ENCODE measurements around the gene PHLPP1. TPM values are rescaled to one million over a fixed set of nuclear protein-coding genes. Genes with fewer than 3 reads are reported as not detected.
A peak's percentile ranks its signal among the peaks of the same experiment; 100 is the strongest.
"Not testable (repeated sequence)": the region's sequence is repeated elsewhere in the genome, so short reads cannot be mapped to it uniquely, and the experiment has no call there.

PHLPP1 gene
- total RNA-seq, 1 experiment from 2014 or later = 7.9 TPM

DNA sequence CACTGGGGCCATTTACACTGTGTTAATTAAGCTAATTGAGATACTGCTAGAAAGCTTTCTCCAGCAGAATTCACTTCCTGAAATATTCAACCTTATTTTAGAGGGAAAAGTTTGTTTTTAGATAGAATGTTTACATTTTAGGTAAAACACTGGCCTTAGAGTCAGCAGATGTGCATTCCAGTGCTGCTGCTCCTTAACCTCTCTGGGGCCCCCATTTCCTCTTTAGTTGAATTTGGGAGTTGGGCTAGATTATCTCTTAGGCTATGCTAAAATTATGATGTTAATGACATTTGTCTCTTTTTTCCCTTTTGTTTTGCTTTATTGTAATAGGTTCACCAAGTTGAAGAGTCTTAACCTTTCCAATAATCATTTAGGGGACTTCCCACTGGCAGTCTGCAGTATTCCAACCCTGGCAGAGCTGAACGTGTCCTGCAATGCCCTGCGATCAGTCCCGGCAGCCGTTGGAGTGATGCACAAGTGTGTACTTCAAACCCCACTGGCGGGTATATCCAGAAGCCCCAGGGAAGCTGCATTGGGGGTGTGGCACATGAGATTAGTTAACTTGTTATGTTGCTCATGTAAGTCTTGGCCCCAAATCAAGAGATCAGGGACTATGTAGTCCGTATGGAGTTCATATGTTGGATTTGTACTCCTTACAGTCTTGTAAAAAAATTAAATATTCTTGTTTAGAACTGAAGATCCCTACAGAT lies 179.5 kb downstream of the PHLPP1 start:
- DNase-seq (ENCODE audit: low spot score) = no peak

DNA sequence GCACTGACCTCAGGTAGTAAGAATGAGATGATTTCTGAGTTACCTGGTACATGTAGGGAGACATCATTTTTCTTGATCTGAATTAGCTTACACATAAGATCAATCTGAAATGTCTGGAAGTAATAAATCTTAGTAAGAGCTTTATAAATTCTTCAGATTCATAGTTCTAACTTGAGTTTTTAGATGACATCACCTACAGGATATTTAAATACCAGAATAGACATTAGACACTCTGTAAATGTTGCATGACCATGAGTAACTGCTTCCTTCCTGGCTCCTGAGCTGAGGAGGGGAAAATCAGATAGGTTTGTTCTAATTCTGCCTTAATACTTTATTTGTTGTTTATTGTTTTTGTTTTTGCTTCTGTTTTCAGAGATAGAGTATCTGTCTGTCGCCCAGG lies 181.8 kb downstream of the PHLPP1 start:
- DNase-seq (ENCODE audit: low spot score) = peak; percentile 29

DNA sequence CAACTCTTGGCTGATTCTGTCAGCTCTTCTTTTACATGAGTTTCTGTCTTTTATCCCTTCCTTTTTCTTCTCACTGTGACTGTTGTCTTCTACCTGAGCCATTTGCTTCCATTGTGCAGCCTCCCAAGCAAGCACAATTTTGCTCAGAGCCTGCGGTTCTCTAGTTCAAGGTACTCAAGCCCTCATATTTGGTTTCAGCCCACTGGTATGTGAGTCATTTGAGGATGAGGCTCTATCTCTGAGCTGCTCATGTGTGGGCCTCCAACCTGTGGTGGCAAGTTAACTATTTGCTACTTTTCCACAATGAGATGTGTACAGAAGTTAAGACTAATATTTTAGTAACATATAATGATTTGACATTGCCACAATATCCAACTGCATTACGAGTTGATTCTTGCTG lies 183.0 kb downstream of the PHLPP1 start:
- no peak for DNase-seq (ENCODE audit: low spot score)

DNA sequence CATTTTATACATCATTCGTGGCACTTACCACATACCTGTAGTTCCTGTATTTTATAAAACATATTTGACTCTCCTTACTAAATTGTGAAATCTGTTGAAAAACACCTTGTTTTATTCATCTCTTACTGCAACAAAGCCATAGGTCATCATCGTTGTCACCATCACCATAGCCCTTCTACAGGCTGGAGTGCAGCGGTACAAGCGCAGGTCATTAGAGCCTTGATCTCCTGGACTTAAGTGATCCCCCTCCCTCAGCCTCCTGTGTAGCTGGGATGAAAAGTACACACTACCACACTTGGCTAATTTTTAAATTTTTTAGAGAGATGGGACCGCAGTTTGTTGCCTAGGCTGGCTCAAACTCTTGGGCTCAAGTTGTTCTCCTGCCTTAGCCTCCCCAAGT lies 184.2 kb downstream of the PHLPP1 start:
- no peak for DNase-seq (ENCODE audit: low spot score)

DNA sequence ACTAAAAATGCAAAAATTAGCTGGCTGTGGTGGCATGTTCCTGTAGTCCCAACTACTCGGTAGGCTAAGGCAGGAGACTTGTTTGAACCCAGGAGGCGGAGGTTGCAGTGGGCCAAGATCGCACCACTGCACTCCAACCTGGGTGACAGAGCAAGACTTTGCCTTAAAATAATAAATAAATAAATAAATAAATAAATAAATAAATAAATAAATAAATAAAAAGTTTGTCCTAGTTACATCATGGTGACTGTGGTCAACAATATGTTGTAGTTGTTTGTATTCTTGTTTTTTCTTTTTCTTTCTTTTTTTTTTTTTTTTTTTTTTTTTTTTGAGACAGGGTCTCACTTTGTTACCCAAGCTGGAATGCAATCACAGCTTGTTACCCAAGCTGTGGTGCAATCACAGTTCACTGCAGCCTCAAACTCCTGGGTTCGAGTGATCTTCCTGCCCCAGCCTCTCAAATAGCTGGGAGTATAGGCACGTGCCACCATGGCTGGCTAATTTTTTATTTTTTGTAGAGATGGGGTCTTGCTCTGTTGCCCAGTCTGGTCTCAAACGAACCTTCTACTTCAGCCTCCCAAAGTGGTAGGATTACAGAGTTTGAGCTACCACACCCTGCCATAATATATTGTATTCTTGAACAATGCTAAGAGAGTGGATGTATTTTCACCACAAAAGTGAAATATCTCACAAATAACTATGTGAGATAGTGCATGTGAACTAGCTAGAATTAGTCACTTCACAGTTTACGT lies 185.0 kb downstream of the PHLPP1 start:
- DNase-seq (ENCODE audit: low spot score) = no peak

DNA sequence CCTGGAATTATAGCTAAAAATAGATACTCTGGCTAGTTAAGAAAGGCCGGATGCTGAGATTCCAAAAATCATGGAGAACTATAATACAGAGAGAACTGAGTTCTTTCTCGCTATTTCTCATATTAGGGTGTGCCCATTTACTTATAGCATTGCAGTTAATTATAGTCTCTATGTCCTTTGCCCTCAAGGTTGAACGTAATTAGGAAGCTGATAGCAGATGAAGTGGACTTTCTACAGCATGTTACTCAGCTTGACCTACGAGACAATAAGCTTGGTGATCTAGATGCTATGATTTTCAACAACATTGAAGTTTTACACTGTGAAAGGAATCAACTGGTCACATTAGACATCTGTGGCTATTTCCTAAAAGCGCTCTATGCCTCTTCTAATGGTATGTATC lies 187.4 kb downstream of the PHLPP1 start:
- no peak for DNase-seq (ENCODE audit: low spot score)

DNA sequence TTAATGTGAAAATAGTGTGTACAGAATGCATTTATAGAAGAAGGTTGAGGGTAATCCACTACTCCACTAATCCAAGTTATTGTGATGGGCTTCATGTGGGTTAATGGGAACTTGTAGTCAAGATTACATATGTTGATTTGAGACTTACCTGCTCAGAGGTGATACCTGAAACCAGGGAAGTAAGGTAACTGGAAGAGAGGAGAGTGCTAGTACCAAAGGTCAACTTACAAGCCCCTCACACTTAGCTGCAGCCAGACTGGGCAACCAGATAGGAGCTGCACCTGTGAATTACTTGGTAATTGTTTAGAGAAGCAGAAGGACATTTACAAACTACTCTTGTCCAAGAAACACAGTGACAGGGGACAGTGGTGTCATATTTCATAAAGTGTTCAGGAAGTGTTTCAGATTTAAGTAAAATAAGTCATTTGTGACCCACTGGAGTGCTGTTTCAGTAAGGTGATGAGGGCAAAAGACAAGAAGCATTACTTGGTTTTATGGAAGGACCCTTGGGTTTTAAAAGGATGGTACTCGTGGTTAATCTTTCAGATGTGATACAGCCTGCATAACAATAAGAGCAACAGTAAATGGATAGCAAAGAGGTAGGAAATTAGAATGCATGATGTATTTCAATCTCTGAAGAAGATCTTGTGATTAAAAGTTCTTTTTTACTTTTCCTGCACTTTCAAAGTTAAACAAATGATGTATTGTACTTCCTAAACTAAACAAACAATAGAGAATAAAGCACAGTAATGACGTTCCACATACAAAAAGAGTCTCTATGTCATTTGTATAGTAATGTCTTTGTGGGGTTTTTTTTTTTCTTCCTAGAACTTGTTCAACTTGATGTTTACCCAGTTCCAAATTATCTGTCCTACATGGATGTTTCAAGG lies 189.3 kb downstream of the PHLPP1 start:
- DNase-seq (ENCODE audit: low spot score) = no peak

DNA sequence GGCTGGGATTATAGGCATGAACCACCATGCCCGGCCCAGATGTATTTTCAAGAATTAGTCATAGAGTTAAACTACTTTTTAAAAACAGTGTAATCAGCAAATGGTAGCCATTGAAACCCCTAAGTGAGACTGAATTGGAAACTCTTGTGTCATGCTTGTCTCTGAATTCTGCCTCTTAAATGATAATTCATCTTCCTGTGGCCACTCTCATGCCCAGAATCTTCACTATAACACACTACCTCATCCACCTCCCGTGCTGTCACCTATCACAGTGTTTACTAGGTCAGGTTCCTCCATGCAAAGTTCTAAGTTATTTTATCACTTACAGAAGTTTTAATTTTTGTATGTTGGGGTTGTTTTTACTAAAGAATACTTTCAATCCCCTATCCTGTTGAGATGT lies 197.5 kb downstream of the PHLPP1 start:
- no peak for DNase-seq (ENCODE audit: low spot score)

DNA sequence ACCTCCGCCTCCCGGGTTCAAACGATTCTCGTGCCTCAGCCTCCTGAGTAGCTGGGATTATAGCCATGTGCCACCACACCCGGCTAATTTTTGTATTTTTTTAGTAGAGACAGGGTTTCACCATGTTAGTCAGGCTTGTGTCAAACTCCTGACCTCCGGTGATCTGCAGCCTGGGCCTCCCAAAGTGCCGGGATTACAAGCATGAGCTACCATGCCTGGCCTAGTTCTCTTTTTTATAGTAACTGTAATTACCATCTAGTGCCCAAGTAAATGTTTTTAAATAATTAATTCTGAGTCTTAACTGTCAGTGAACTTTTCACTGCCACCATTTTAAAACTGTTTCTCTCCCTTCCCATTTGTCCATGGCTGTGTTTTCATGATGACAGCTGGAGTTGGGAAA lies 198.5 kb downstream of the PHLPP1 start:
- DNase-seq (ENCODE audit: low spot score) = not testable (repeated sequence)

DNA sequence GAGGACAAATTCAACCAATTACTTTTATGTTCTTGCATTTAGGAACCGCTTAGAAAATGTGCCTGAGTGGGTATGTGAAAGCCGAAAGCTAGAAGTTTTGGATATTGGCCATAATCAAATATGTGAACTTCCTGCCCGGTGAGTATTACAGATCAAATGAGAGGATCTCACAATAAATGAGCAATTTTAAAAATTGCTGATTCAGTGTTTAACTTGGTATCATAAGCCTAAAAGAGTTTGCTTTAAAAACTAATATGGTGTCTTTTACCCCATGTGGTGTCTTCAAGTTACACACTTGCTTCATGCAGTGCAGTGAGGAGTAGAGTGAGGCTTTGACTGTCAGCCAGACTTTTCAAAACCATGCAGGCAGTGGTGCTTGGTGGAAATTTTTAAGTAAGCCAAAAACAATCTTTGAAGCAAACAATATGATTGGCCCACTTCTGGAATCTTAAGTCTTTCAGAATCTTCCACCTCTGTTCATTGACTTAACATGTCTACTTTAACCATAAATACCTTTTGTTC lies 199.6 kb downstream of the PHLPP1 start:
- no peak for DNase-seq (ENCODE audit: low spot score)

DNA sequence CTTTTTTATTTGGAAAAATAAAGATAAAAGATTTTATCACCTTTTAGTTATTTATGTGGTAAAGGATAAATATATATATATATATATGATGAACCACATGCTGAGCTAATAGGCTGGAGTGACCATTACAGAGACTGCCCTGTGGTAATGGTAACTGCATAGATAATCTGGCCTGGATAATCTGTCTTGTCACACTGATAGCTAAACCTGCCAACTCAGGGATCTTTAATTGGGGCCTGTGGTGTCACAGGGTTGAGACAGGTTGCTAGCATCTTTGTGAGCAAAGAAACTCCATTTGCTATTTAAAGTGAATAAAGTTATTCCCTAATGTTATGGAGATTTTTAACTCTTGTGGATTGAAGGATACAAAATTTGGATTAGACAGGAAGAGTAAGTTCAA lies 203.0 kb downstream of the PHLPP1 start:
- DNase-seq (ENCODE audit: low spot score) = no peak

DNA sequence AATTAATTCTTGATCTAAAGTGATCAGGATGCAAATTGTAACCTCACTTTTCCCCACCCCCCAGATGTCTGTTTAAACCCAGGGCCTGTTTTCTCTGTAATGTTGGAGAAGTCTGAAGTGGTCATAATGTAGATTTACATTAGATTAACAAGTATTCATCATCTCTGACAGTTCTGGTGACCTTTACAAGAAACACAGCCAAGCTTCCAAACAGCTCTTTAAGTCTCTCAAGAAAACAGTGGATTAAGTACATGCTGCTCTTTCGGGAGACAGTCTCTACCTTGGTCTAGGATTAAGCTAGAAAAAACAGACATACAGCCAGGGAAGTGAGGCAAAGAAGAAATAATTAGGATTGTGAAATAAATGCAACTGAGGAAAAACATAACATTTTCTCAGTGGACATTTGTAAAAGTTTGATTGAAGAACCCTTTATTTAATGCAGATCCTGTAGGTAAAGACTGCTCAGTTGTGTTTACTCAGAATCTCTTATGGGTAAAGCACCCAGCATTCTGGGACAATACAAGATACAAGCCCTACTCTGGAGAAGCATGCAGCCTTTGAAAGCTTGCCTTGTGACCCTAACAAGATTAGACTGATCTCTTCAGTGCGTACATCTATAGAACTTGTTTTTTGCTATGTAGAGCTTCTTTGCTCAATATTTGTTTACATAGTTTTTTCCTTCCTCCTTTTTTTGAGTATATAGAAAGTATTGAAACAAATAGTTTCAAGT lies 203.9 kb downstream of the PHLPP1 start:
- no peak for DNase-seq (ENCODE audit: low spot score)

DNA sequence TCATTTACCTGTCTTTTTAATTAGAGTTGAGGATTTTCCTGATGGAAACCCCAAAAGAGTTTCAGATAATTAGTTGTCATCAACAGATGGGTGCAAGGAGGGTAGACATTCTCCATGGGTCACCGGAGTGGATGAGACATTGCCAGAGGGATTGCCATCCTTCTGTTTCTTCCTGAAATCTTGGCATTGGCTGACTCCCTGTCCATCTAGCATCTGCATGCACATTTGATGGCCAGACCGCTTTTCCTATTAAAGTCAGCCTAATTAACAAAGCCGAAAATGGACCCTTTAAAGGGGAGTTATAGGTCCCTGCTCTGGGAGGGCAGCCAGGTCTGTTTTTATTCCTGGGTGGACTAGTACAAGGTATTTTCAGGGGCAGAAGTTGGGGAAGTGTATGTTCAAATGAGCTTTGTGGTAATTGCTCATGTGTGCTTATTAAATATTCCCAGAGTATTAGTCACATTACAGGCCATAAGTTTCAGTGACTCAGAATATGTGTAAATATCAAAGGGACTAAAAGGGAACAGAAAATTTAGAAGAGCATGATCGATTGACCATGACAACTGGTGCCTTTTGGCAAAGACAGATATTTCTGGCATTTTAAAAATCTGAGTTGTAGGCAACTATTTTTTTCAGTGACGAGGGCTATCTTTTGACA lies 209.8 kb downstream of the PHLPP1 start:
- DNase-seq (ENCODE audit: low spot score) = peak; percentile 2

DNA sequence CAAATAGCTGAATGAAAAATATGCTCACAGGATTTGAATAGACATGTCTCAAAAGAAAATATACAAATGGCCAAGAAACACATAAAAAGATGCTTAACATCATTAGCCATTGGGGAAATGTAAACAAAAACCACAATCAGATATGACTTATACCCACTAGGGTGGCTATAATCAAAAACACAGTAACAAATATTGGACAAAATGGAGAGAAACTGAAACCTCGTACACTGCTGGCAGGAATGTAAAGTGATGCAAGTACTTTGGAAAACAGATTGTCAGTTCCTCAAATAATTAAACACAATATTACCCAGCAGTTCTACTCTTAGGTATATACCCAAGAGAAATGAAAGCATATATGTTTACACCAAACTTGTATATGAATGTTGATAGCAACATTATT lies 213.0 kb downstream of the PHLPP1 start:
- no peak for DNase-seq (ENCODE audit: low spot score)

DNA sequence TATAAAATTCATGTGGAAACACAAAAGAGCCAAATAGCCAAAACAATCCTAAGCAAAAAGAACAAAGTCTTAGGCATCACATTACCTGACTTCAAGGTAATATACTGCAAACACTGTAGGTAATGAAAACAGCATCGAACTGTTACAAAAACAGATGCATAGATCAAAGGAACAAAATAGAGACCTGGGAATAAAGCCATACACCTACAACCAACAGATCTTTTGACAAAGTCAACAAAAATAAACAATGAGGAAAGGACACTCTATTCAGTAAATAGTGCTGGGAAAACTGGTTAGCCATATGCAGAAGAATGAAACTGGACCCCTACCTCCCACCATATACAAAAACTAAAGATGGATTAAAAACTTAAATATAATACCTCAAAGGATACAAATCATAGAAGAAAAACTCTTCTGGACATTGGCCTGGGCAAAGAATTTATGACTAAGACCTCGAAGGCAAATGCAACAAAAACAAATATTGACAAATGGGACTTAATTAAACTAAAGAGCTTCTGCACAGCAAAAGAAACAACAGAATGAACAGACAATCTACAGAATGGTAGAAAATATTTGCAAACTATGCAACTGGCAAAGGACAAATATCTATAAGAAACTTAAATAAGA lies 218.0 kb downstream of the PHLPP1 start:
- no peak for DNase-seq (ENCODE audit: low spot score)

DNA sequence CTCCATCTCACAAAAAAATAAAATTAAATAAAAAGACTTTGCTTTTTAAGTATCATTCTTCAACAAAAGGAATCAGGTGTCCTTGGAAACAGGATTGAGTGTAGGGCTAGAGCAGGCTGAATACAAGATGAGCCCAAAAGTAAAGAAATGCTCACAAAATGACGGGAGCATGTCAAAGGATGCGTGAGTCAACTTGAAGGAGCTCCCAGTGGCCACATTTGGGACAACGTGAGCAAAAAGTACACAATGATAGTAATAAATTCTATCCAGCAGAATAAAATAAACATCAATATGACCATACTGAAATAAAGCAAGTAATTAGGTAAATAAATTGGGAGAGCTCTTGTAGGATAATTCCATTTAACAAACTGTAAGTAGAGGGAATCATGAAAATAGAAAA lies 220.7 kb downstream of the PHLPP1 start:
- DNase-seq (ENCODE audit: low spot score) = no peak

DNA sequence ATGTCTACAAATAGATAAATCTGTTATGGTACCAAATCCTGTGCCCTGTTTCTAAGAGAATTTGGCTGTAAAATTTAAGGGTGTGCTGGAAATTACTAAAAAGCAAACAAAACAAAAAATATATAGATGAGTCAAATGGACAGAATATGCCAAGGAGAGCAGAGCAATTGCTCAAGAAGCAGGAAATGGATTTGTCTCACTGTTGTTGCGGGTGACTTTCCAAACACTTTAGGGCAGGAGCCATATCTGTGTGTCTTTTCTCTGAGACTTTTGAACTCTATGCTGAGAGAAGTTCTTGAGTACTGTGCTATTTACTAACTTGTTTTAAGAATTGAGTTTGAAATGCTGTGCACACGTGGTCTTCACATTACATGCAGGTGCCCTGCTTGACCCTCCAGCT lies 221.7 kb downstream of the PHLPP1 start:
- DNase-seq (ENCODE audit: low spot score) = no peak

DNA sequence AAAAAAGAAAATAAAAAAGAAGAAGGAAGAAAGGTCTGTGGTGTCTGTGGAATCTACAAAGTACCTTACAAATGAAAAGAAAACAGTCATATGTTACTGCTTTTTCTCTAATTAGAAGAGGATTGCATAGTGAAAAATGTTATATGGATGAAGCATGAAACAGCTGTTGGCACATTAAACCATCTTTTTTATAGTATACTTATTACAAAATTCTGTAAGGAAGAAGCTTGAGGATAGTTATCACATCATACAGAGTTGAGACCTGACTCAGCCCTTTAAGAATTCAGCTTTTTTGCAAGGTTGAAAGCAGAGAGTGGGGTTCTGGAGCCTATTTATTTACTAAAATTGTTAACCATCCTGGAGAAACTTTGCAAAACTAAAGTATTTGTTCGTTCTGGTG lies 222.7 kb downstream of the PHLPP1 start:
- DNase-seq (ENCODE audit: low spot score) = no peak

DNA sequence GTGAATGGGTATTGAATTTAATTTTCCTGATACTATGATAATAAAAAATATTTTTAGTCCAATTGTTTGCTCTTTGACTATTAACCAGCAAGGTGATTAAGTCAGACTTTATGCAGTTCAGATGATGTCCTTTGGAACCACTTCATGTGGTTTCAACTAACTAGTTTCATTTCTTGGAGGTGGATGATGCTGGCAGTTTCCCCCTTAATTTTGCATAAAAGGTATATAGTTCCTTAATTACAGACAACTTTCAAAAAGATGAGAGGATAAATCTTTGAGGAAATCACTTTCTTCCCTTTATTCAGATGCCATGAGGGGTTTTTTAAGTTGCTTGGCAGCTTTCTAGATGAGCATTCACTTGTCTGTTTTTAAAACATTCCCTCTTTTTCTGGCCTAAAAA lies 223.1 kb downstream of the PHLPP1 start:
- DNase-seq (ENCODE audit: low spot score) = no peak

DNA sequence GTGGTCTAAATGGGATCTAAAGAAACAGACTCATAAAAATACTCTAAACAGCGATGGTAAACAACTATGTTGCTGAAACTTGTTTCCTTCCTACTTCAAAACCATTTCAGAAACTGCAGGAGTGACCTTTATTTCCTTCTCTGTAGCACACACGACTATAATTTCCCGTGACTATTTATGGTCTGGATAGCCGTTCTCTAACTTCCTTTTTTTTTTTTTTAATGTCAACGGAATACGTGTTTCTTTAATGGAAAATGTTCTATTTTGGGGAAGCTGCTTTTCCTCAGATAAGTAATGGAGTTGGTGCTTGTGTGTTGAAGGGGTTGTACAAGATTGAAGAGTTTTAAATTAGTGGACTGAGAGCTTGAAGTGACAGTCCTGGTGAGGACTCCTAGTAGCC lies 224.1 kb downstream of the PHLPP1 start:
- no peak for DNase-seq (ENCODE audit: low spot score)

DNA sequence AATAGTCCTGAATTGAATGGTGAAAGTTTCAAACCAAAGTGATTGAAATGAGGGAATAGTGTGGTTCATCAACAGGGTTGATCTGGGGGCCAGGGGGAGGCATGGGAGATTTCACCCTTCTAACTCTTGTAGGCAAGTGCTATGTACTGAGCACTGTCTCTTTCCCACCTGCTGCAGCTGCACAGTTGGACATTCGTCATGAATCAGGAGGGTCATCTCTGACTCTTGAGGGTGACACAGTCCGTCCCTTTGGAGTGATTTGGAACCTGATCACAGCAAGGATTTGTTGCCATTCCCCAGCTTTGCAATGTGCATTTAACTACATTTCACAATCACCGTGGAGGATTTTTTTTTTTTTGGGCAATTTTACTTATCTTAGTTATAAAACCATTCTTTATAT lies 224.6 kb downstream of the PHLPP1 start:
- DNase-seq (ENCODE audit: low spot score) = no peak
